H1 (cell line): ENCODE results near the gene ASAP2. TPM values are rescaled to one million over a fixed set of nuclear protein-coding genes. Genes with fewer than 3 reads are reported as not detected.

Experiments
- CTCF ChIA-PET: fragments of 300-600 bp; sonication (Branson Sonifier 250); formaldehyde crosslinking; loops from one replicate; lab custom pipeline; 2021; ENCODE audit not compliant: partially characterized antibody; lab: Charles Lee
- POLR2A ChIA-PET: fragments of 300-600 bp; sonication (Branson Sonifier 250); formaldehyde crosslinking; loops from one replicate; lab custom pipeline; 2021; ENCODE audit warnings: inconsistent platforms; ENCODE audit not compliant: partially characterized antibody; lab: Charles Lee
- DNase-seq, 2 experiments: peaks; one replicate each; pipeline versions ENCODE4 v3.0.0 to v3.0.0-alpha.2; 2010 to 2022; ENCODE audit warnings: low spot score in 2 of 2, low read depth in 1 of 2, mixed read lengths in 1 of 2
- FAIRE-seq: peaks from 2 replicates; lab custom pipeline; 2011; peaks lifted over from hg19 to GRCh38; lab: Jason Lieb, UNC
- H2AFZ ChIP-seq: 2 replicates; pipeline ENCODE4 v1.8.1; 2012; ENCODE audit warnings: low read length, inconsistent platforms
- H2AK5ac ChIP-seq: 2 replicates; pipeline ENCODE4 v1.6.1; 2013; ENCODE audit warnings: low read depth, low read length
- H2BK120ac ChIP-seq: replicated peaks from 2 replicates; pipeline ENCODE3; 2013; ENCODE audit warnings: low read depth, low read length, inconsistent platforms
- H2BK12ac ChIP-seq: 2 replicates; pipeline ENCODE4 v1.6.1; 2013; ENCODE audit warnings: low read depth, low read length
- H2BK15ac ChIP-seq: 2 replicates; pipeline ENCODE4 v1.6.1; 2013; ENCODE audit warnings: low read length
- H2BK20ac ChIP-seq: 2 replicates; pipeline ENCODE4 v1.6.1; 2013; ENCODE audit warnings: low read length
- H2BK5ac ChIP-seq: 2 replicates; pipeline ENCODE4 v1.6.1; 2013; ENCODE audit warnings: low read depth, low read length
- H3K14ac ChIP-seq: 2 replicates; pipeline ENCODE4 v1.6.1; 2013; ENCODE audit warnings: inconsistent platforms; ENCODE audit not compliant: insufficient read length
- H3K18ac ChIP-seq: 2 replicates; pipeline ENCODE4 v1.6.1; 2013; ENCODE audit warnings: low read length; ENCODE audit errors: extremely low read depth
- H3K23ac ChIP-seq: 2 replicates; pipeline ENCODE4 v1.6.1; 2013; ENCODE audit warnings: inconsistent platforms; ENCODE audit not compliant: insufficient read length
- H3K23me2 ChIP-seq: 2 replicates; pipeline ENCODE4 v1.6.1; 2013; ENCODE audit warnings: low read depth, low read length
- H3K27ac ChIP-seq: 2 replicates; pipeline ENCODE4 v1.6.1; 2011; ENCODE audit warnings: low read depth, low read length, inconsistent platforms
- H3K27me3 ChIP-seq, 4 experiments: replicated peaks in 1 of 4; 1 replicate in 1 of 4; 2 replicates in 3 of 4; pipeline versions ENCODE4 v1.6.1 to v1.8.1; 2011 to 2013; ENCODE audit warnings: low read length in 3 of 4, mild to moderate bottlenecking in 3 of 4, inconsistent platforms in 2 of 4, mixed read lengths in 2 of 4, moderate library complexity in 1 of 4; ENCODE audit not compliant: control insufficient read depth in 3 of 4, insufficient read depth in 3 of 4; ENCODE audit errors: extremely low read depth in 1 of 4
- H3K36me3 ChIP-seq, 4 experiments: 2 replicates each; pipeline versions ENCODE4 v1.6.1 to v1.8.1; 2011 to 2013; ENCODE audit warnings: mild to moderate bottlenecking in 4 of 4, low read length in 3 of 4, moderate library complexity in 2 of 4, control low read depth in 1 of 4, inconsistent platforms in 1 of 4; ENCODE audit not compliant: insufficient read depth in 4 of 4, control insufficient read depth in 2 of 4
- H3K4ac ChIP-seq: replicated peaks from 2 replicates; pipeline ENCODE3; 2013; ENCODE audit warnings: low read length, low read depth, mixed read lengths, inconsistent platforms; ENCODE audit not compliant: insufficient read length
- H3K4me1 ChIP-seq, 4 experiments: replicated peaks in 1 of 4; 1 replicate in 1 of 4; 2 replicates in 3 of 4; pipeline versions ENCODE4 v1.6.1 to v1.8.1; 2011 to 2013; ENCODE audit warnings: low read length in 3 of 4, inconsistent platforms in 2 of 4, mixed read lengths in 1 of 4; ENCODE audit not compliant: insufficient read depth in 4 of 4, control insufficient read depth in 3 of 4
- H3K4me2 ChIP-seq, 2 experiments: 2 replicates each; pipeline versions ENCODE4 v1.6.1 to v1.8.1; 2011 to 2013; ENCODE audit warnings: low read depth in 2 of 2, low read length in 2 of 2, control low read depth in 1 of 2, inconsistent platforms in 1 of 2, mild to moderate bottlenecking in 1 of 2; ENCODE audit not compliant: insufficient read depth in 1 of 2
- H3K4me3 ChIP-seq, 4 experiments: fragments of 200-600, 300-600 bp in 1 of 4; sonication (generic), shearing (Covaris generic), sonication (Bioruptor Twin) in 1 of 4; 2 replicates each; pipeline versions ENCODE4 v1.5.1 to v1.8.1; 2011 to 2016; ENCODE audit warnings: low read length in 4 of 4, low read depth in 3 of 4, control low read depth in 2 of 4, inconsistent platforms in 2 of 4, mild to moderate bottlenecking in 2 of 4, mixed read lengths in 1 of 4, moderate library complexity in 1 of 4; ENCODE audit not compliant: insufficient read depth in 2 of 4; ENCODE audit errors: extremely low read depth in 1 of 4
- H3K56ac ChIP-seq: replicated peaks from 2 replicates; pipeline ENCODE3; 2013; ENCODE audit warnings: low read depth, mild to moderate bottlenecking, mixed read lengths, low read length, inconsistent platforms; ENCODE audit not compliant: insufficient read length
- H3K79me1 ChIP-seq: 2 replicates; pipeline ENCODE4 v1.6.1; 2013; ENCODE audit warnings: low read depth, low read length, control low read depth
- H3K79me2 ChIP-seq, 2 experiments: 2 replicates each; pipeline versions ENCODE4 v1.6.1 to v1.8.1; 2012 to 2013; ENCODE audit warnings: low read length in 2 of 2, mild to moderate bottlenecking in 2 of 2, inconsistent platforms in 1 of 2; ENCODE audit not compliant: insufficient read depth in 2 of 2, control insufficient read depth in 1 of 2
- H3K9ac ChIP-seq, 4 experiments: replicated peaks in 1 of 4; 1 replicate in 1 of 4; 2 replicates in 3 of 4; pipeline versions ENCODE4 v1.6.1 to v1.8.1; 2011 to 2013; ENCODE audit warnings: low read depth in 3 of 4, low read length in 3 of 4, control low read depth in 2 of 4, mild to moderate bottlenecking in 2 of 4, moderate library complexity in 2 of 4, inconsistent platforms in 1 of 4; ENCODE audit errors: extremely low read depth in 1 of 4
- H3K9me3 ChIP-seq, 2 experiments: 2 replicates each; pipeline versions ENCODE4 v1.6.1 to v1.8.1; 2012 to 2013; ENCODE audit warnings: mild to moderate bottlenecking in 2 of 2, moderate library complexity in 2 of 2, control low read depth in 1 of 2, inconsistent platforms in 1 of 2, low read depth in 1 of 2, low read length in 1 of 2, mixed read lengths in 1 of 2; ENCODE audit not compliant: insufficient read depth in 2 of 2
- H4K20me1 ChIP-seq, 2 experiments: replicated peaks in 1 of 2; 2 replicates each; pipeline versions ENCODE3 to v1.8.1; 2011 to 2013; ENCODE audit warnings: inconsistent platforms in 2 of 2, low read length in 2 of 2, mild to moderate bottlenecking in 1 of 2; ENCODE audit not compliant: insufficient read depth in 2 of 2, control insufficient read depth in 1 of 2
- H4K5ac ChIP-seq: 2 replicates; pipeline ENCODE4 v1.6.1; 2013; ENCODE audit warnings: low read length, low read depth, mixed read lengths, inconsistent platforms; ENCODE audit not compliant: insufficient read length
- H4K8ac ChIP-seq: 2 replicates; pipeline ENCODE4 v1.8.0; 2013; ENCODE audit warnings: mild to moderate bottlenecking, moderate library complexity, low read length, inconsistent platforms; ENCODE audit not compliant: insufficient read depth; ENCODE audit errors: extremely low read depth
- H4K91ac ChIP-seq: replicated peaks from 2 replicates; pipeline ENCODE3; 2013; ENCODE audit warnings: low read length, mixed read lengths, inconsistent platforms; ENCODE audit not compliant: insufficient read length
- CBX5 ChIP-seq: fragments of 300-800, 300-1000 bp; sonication (generic); IDR thresholded peaks from 2 replicates; pipeline ENCODE4 v1.7.1; 2016; ENCODE audit warnings: antibody characterized with exemption, low read length, low read depth
- RFX5 ChIP-seq: IDR thresholded peaks from 2 replicates; pipeline ENCODE4 v1.6.1; 2011; ENCODE audit warnings: low read depth, low read length, improper control_type of control experiment, borderline replicate concordance
- RNF2 ChIP-seq: fragments of 200-900, 300-1000 bp; sonication (generic); IDR thresholded peaks from 2 replicates; pipeline ENCODE4 v1.7.1; 2016; ENCODE audit warnings: borderline replicate concordance, low read depth, mild to moderate bottlenecking, antibody characterized with exemption, low read length; ENCODE audit not compliant: poor library complexity, severe bottlenecking; ENCODE audit errors: missing control alignments
- SUZ12 ChIP-seq: fragments of 200-600 bp; sonication (generic); IDR thresholded peaks from 2 replicates; pipeline ENCODE4 v1.6.1; 2012; ENCODE audit warnings: mild to moderate bottlenecking, inconsistent platforms, low read length, moderate library complexity, mixed read lengths
- TCF12 ChIP-seq: IDR thresholded peaks from 2 replicates; pipeline ENCODE4 v1.6.1; 2011; ENCODE audit warnings: low read depth, mild to moderate bottlenecking, low read length
- WGBS, 2 experiments: shearing (Covaris generic) in 1 of 2; methylation state at CpG; one replicate each; pipeline versions ENCODE4 v1.1.6 to v1.1.7; 2013 to 2015; ENCODE audit warnings: low lambda C conversion rate in 2 of 2, mixed read lengths in 2 of 2, inconsistent platforms in 1 of 2, low coverage in 1 of 2, missing lambda C conversion rate in 1 of 2; ENCODE audit not compliant: insufficient replicate concordance in 2 of 2, insufficient coverage in 1 of 2, insufficient read length in 1 of 2; ENCODE audit errors: extremely low coverage in 1 of 2, missing lambda C conversion rate in 1 of 2; 5-methylcytosine and 5-hydroxymethylcytosine counted together
- polyA plus RNA-seq, 7 experiments: library from polyadenylated mRNA; depleted of rRNA in 3 of 7; stranded (reverse) in 5 of 7; unstranded in 2 of 7; fragments of >200 nt in 5 of 7; fragments of 200-250 nt in 2 of 7; gene quantifications; 1 replicate in 5 of 7; 2 replicates in 1 of 7; 4 replicates in 1 of 7; pipeline versions ENCODE4 v1.2.1 to v1.2.3, GENCODE V29; 2011 to 2013; ENCODE audit warnings: missing spikeins in 2 of 7, mixed read lengths in 2 of 7
- total RNA-seq: library from RNA; stranded (reverse); fragmentation: NEBNext Ultra II Directional; extraction: Animal tissue kit (Norgen Biotek cat#: 25700); gene quantifications from 2 replicates; pipeline ENCODE4 v1.2.1, GENCODE V29; 2021
- TF ChIP-seq, protein P1 (sequence below): IDR thresholded peaks from 2 replicates; pipeline ENCODE4 v1.6.1; 2012; ENCODE audit warnings: inconsistent platforms

The ASAP2 gene
- total and polyA plus RNA-seq, 2 of the 8 experiments (the other 6 are each of a cell fraction or from before 2014, with no cell fraction given) = 10.2 to 18.7 TPM

DNA sequence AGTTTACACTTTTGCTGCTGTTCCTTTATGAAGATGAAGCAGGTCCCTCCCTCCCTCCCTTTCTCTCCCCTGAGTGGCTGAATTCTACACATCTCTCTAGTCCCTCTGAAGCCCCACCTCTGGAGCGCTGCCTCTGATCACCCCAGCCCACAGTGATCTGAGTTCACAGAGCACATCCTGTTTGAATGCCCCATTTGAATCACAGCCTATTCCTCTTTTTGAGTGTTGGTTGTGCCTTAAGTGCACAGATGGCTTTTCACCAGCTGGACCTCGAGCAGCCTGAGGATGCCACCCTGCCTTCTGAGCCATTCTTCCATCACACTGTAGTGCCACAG lies 129.6 kb downstream of the ASAP2 start:
- no peaks in the 10 kb centered on the region for H3K79me2 ChIP-seq
- no peak overlapping the region for H2BK5ac ChIP-seq
- no peak overlapping the region for H3K18ac ChIP-seq
- ChIA-PET CTCF (interaction anchor here (1.0 to 4.0 kb wide), 3 partner anchors 12 to 193 kb away, joined by 3 to 18 read pairs (median 6); no protein-coding TSS in a partner anchor), POLR2A (no interaction called here)
- H3K4ac ChIP-seq = no peak overlapping the region
- H3K27ac ChIP-seq = no peak overlapping the region
- FAIRE-seq (no peak), DNase-seq (no peak)
- H2AFZ ChIP-seq = no peak overlapping the region
- no peak overlapping the region for H2BK12ac ChIP-seq
- no peaks in the 10 kb centered on the region for H3K9me3 ChIP-seq
- no peaks in the 10 kb centered on the region for H3K79me1 ChIP-seq
- no peak overlapping the region for H4K91ac ChIP-seq
- H3K56ac ChIP-seq = no peak overlapping the region
- H2AK5ac ChIP-seq = no peak overlapping the region
- no peaks in the 10 kb centered on the region; a peak in 1 of 8 replicates for H3K36me3 ChIP-seq
- no peaks in the 10 kb centered on the region for H4K20me1 ChIP-seq
- H3K4me2 ChIP-seq = no peak overlapping the region
- no peak overlapping the region for H4K8ac ChIP-seq
- H2BK15ac ChIP-seq = no peak overlapping the region
- H2BK120ac ChIP-seq = no peak overlapping the region
- no peak overlapping the region for H3K23ac ChIP-seq
- 85% methylated on average over 2 of the region's 2 CpGs; no CpG with 5 or more reads in 1 of the 2 experiments for WGBS, 2 experiments
- no peaks in the 10 kb centered on the region for H3K27me3 ChIP-seq
- no peak overlapping the region for H3K14ac ChIP-seq
- no peak overlapping the region for H4K5ac ChIP-seq
- no peaks in the 10 kb centered on the region for H3K23me2 ChIP-seq
- H3K4me1 ChIP-seq = no peaks in the 10 kb centered on the region; a peak in 1 of 7 replicates
- H3K4me3 ChIP-seq = no peak overlapping the region
- no peak overlapping the region for H2BK20ac ChIP-seq
- no peak overlapping the region for H3K9ac ChIP-seq
- TF ChIP-seq TCF12 = no peak
- TF ChIP-seq CBX5 = no peak
- TF ChIP-seq, protein P1, sequence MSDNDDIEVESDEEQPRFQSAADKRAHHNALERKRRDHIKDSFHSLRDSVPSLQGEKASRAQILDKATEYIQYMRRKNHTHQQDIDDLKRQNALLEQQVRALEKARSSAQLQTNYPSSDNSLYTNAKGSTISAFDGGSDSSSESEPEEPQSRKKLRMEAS = no peak
- TF ChIP-seq RNF2 = no peak
- TF ChIP-seq SUZ12 = no peak
- no peak for TF ChIP-seq RFX5
